Activated T-cell treated with anti-CD3 and anti-CD28 coated beads, Interleukin-2, amount 50 U/mL, for 4 hours (primary cell): ENCODE measurements around the gene PKMYT1. TPM values are rescaled to one million over a fixed set of nuclear protein-coding genes. Genes with fewer than 3 reads are reported as not detected.

Experiments
- ATAC-seq, 2 donors: fragments of 200-7000 bp; cut with Tn5 transposase; one replicate each; pipeline ENCODE4 v1.10.0; 2021
- DNase-seq: peaks from one replicate; pipeline ENCODE4 v3.0.0-alpha.2; 2020
- H3K27me3 Mint-ChIP-seq: one replicate; pipeline ENCODE4 v1.8.0; 2021; ENCODE audit warnings: low read depth, mixed read lengths
- H3K36me3 Mint-ChIP-seq: one replicate; pipeline ENCODE4 v1.8.0; 2022; ENCODE audit warnings: mixed read lengths; ENCODE audit not compliant: insufficient read depth
- H3K4me1 Mint-ChIP-seq: one replicate; pipeline ENCODE4 v1.8.0; 2021; ENCODE audit warnings: low read depth, mixed read lengths
- H3K4me3 Mint-ChIP-seq: one replicate; pipeline ENCODE4 v1.8.0; 2021; ENCODE audit warnings: mild to moderate bottlenecking, moderate library complexity, mixed read lengths
- H3K9me3 Mint-ChIP-seq: one replicate; pipeline ENCODE4 v1.8.0; 2021; ENCODE audit warnings: mixed read lengths
- total RNA-seq, 3 donors: library from RNA; stranded (reverse); gene quantifications; one replicate each; pipeline ENCODE4 v1.2.1, GENCODE V29; 2021

Gene PKMYT1
- total RNA-seq, 3 donors from 2014 or later = 53.1 to 79.1 (median 66.0) TPM

GRCh38 chr16:2924901-2925755 is 55.1 kb downstream of the PKMYT1 start:
- Mint-ChIP-seq H3K4me3 (no peak overlapping the region), H3K4me1 (peaks cover 7% of the 10 kb centered on the region)
- no peak for DNase-seq

GRCh38 chr16:2923481-2923880 is 56.8 kb downstream of the PKMYT1 start:
- no peak for ATAC-seq
- no peaks in the 10 kb centered on the region for H3K9me3 Mint-ChIP-seq
- no peaks in the 10 kb centered on the region for H3K27me3 Mint-ChIP-seq
- H3K4me3 Mint-ChIP-seq = no peak overlapping the region
- peaks cover 12% of the 10 kb centered on the region for H3K36me3 Mint-ChIP-seq
- peaks cover 9% of the 10 kb centered on the region for H3K4me1 Mint-ChIP-seq
- no peak for DNase-seq

More at GRCh38 chr16:2924901-2925755, 55.1 kb downstream of the PKMYT1 start:
- no peak for ATAC-seq
- H3K36me3 Mint-ChIP-seq = peaks cover 6% of the 10 kb centered on the region
- H3K9me3 Mint-ChIP-seq = no peaks in the 10 kb centered on the region
- H3K27me3 Mint-ChIP-seq = no peaks in the 10 kb centered on the region

Other genes with a start within 250 kb of the PKMYT1 start
- 100 to 1,000 TPM; 537 to 551 (median 548) TPM for gene SRRM2, start 227.8 kb downstream of the PKMYT1 start, total RNA-seq
- 100 to 1,000 TPM; 223 to 320 (median 298) TPM for gene ELOB, start 203.2 kb downstream of the PKMYT1 start, total RNA-seq
- under 1 TPM in 2 of 3 donors, not detected in 1; 0.13 to 0.32 TPM for gene PRSS33, start 192.9 kb downstream of the PKMYT1 start, total RNA-seq
- not detected for gene PRSS41, start 182.0 kb downstream of the PKMYT1 start, total RNA-seq
- 10 to 100 TPM in 2 of 3 donors, 1 to 10 TPM in 1; 8.9 to 16.1 (median 13.2) TPM for gene PRSS21, start 163.2 kb downstream of the PKMYT1 start, total RNA-seq
- under 1 TPM in 1 of 3 donors, not detected in 2; 0.33 TPM for gene ZG16B, start 150.1 kb downstream of the PKMYT1 start, total RNA-seq
- gene PRSS22, start 122.3 kb downstream of the PKMYT1 start, total RNA-seq = under 1 TPM in 1 of 3 donors, not detected in 2; 0.37 TPM
- 10 to 100 TPM; 25.7 to 28.7 (median 28.5) TPM for gene FLYWCH2, start 97.2 kb downstream of the PKMYT1 start, total RNA-seq
- 10 to 100 TPM; 39.8 to 47.9 (median 46.8) TPM for gene FLYWCH1, start 68.5 kb downstream of the PKMYT1 start, total RNA-seq
- gene KREMEN2, start 16.2 kb downstream of the PKMYT1 start, total RNA-seq = under 1 TPM in 2 of 3 donors, not detected in 1; 0.11 TPM
- 10 to 100 TPM; 17.4 to 24.9 (median 22.6) TPM for gene PAQR4, start 11.1 kb downstream of the PKMYT1 start, total RNA-seq
- gene CLDN9, start 32.5 kb upstream of the PKMYT1 start, total RNA-seq = not detected
- gene CLDN6, start 37.7 kb upstream of the PKMYT1 start, total RNA-seq = under 1 TPM; 0.18 to 0.30 (median 0.22) TPM
- 1 to 10 TPM; 4.2 to 6.9 (median 5.1) TPM for gene TNFRSF12A, start 39.9 kb upstream of the PKMYT1 start, total RNA-seq
- 10 to 100 TPM; 32.7 to 36.9 (median 33.9) TPM for gene HCFC1R1, start 43.5 kb upstream of the PKMYT1 start, total RNA-seq
- gene THOC6, start 43.6 kb upstream of the PKMYT1 start, total RNA-seq = 10 to 100 TPM; 70.4 to 86.3 (median 71.7) TPM
- under 1 TPM in 1 of 3 donors, not detected in 2; 0.05 TPM for gene BICDL2, start 56.5 kb upstream of the PKMYT1 start, total RNA-seq
- gene MMP25, start 66.1 kb upstream of the PKMYT1 start, total RNA-seq = under 1 TPM; 0.46 to 0.84 (median 0.66) TPM
- 100 to 1,000 TPM; 585 to 715 (median 696) TPM for gene IL32, start 85.2 kb upstream of the PKMYT1 start, total RNA-seq
- under 1 TPM in 2 of 3 donors, not detected in 1; 0.11 TPM for gene ZSCAN10, start 118.8 kb upstream of the PKMYT1 start, total RNA-seq
- under 1 TPM in 2 of 3 donors, not detected in 1; 0.18 to 0.57 TPM for gene ZNF205, start 132.1 kb upstream of the PKMYT1 start, total RNA-seq
- 10 to 100 TPM in 1 of 3 donors, 1 to 10 TPM in 2; 9.8 to 12.0 (median 9.9) TPM for gene ZNF213, start 154.6 kb upstream of the PKMYT1 start, total RNA-seq
- not detected for gene OR1F1, start 207.8 kb upstream of the PKMYT1 start, total RNA-seq